PC-3 (cell line): ENCODE data around the gene TCF7. TPM values are rescaled to one million over a fixed set of nuclear protein-coding genes. Genes with fewer than 3 reads are reported as not detected.

Experiments
- ATAC-seq: fragments of 200-7000 bp; cut with Tn5 transposase; 2 replicates; pipeline ENCODE4 v1.9.1; 2020; ENCODE audit warnings: mild to moderate bottlenecking, moderate library complexity
- BruUV-seq: library from RNA; stranded (reverse); fragments of 400-500 nt; replicated peaks from 2 replicates; lab custom pipeline; 2021; lab: Mats Ljungman, UMichigan
- CTCF ChIA-PET: fragments of 300-600 bp; sonication (Branson Sonifier 250); formaldehyde crosslinking; loops from one replicate; lab custom pipeline; 2022; ENCODE audit warnings: antibody characterized with exemption; lab: Charles Lee
- POLR2A ChIA-PET: fragments of 300-600 bp; sonication (Branson Sonifier 250); formaldehyde crosslinking; loops from one replicate; lab custom pipeline; 2022; ENCODE audit warnings: antibody characterized with exemption; ENCODE audit not compliant: unreplicated experiment; lab: Charles Lee
- DNase-seq: peaks from one replicate; pipeline ENCODE4 v3.0.0-alpha.2; 2015
- H2AFZ ChIP-seq: fragments of 300-600 bp; sonication (generic); 2 replicates; pipeline ENCODE4 v1.6.0; 2016; ENCODE audit warnings: antibody characterized with exemption, low read length
- H3F3A ChIP-seq: fragments of 300-600 bp; sonication (generic); one replicate; pipeline ENCODE4 v1.6.0; 2017; ENCODE audit warnings: antibody characterized with exemption, low read length, control low read depth, mild to moderate bottlenecking; ENCODE audit not compliant: unreplicated experiment
- H3K27ac ChIP-seq: fragments of 300-600 bp; sonication (generic); 2 replicates; pipeline ENCODE4 v1.5.1; 2016; ENCODE audit warnings: mild to moderate bottlenecking, low read length
- H3K27me3 ChIP-seq: fragments of 300-600 bp; sonication (generic); 2 replicates; pipeline ENCODE4 v1.6.1; 2016; ENCODE audit warnings: low read length, mixed read lengths
- H3K36me3 ChIP-seq: fragments of 300-600 bp; sonication (generic); 2 replicates; pipeline ENCODE4 v1.6.1; 2016; ENCODE audit warnings: low read depth, mixed run types, low read length, mixed read lengths
- H3K4me1 ChIP-seq: fragments of 300-600 bp; sonication (generic); 2 replicates; pipeline ENCODE4 v1.5.1; 2016; ENCODE audit warnings: low read length; ENCODE audit not compliant: insufficient read depth
- H3K4me2 ChIP-seq: fragments of 300-600 bp; sonication (generic); 2 replicates; pipeline ENCODE4 v1.6.0; 2016; ENCODE audit warnings: low read length
- H3K4me3 ChIP-seq: fragments of 300-600 bp; sonication (generic); 2 replicates; pipeline ENCODE4 v1.5.1; 2016; ENCODE audit warnings: mild to moderate bottlenecking, low read length, mixed read lengths
- H3K79me2 ChIP-seq: fragments of 300-600 bp; sonication (generic); 2 replicates; pipeline ENCODE4 v1.6.1; 2017; ENCODE audit warnings: low read length, mixed read lengths
- H3K9ac ChIP-seq: fragments of 300-600 bp; sonication (generic); 2 replicates; pipeline ENCODE4 v1.6.0; 2016; ENCODE audit warnings: mild to moderate bottlenecking, low read length
- H3K9me2 ChIP-seq: fragments of 300-600 bp; sonication (generic); replicated peaks from 2 replicates; pipeline ENCODE4 v1.6.1; 2016; ENCODE audit warnings: mixed run types, low read length, mixed read lengths
- H3K9me3 ChIP-seq: fragments of 300-600 bp; sonication (generic); 2 replicates; pipeline ENCODE4 v1.6.1; 2016; ENCODE audit warnings: low read length, mixed read lengths
- H4K20me1 ChIP-seq: fragments of 300-600 bp; sonication (generic); 2 replicates; pipeline ENCODE4 v1.6.1; 2016; ENCODE audit warnings: low read length, mixed read lengths
- CTCF ChIP-seq: fragments of 300-600 bp; sonication (generic); conservative IDR thresholded peaks from 2 replicates; pipeline ENCODE4 v1.5.1; 2017; ENCODE audit warnings: antibody characterized with exemption, low read depth, mild to moderate bottlenecking, low read length
- EZH2 ChIP-seq: fragments of 300-600 bp; sonication (generic); IDR thresholded peaks from one replicate; pipeline ENCODE4 v1.6.1; 2017; ENCODE audit warnings: antibody characterized with exemption, mild to moderate bottlenecking, low read length; ENCODE audit not compliant: unreplicated experiment
- EZH2phosphoT487 ChIP-seq: fragments of 300-600 bp; sonication (generic); IDR thresholded peaks from 2 replicates; pipeline ENCODE4 v1.6.1; 2018; ENCODE audit warnings: mild to moderate bottlenecking, antibody characterized with exemption, low read length, borderline replicate concordance
- intact Hi-C: fragments of 100-400 bp; cut with micrococcal nuclease; formaldehyde crosslinking; loops from 2 replicates; pipeline ENCODE4 v1.9.0; 2023
- total RNA-seq: library from RNA; depleted of rRNA; stranded (reverse); fragments of >200 nt; gene quantifications from 2 replicates; pipeline ENCODE4 v1.2.3, GENCODE V29; 2014

The TCF7 gene
- total RNA-seq, 1 experiment from 2014 or later: 3.9 TPM

- no peak for DNase-seq
- no peaks in the 10 kb centered on the region for H3F3A ChIP-seq
- H3K9me3 ChIP-seq: no peaks in the 10 kb centered on the region
- H3K27ac ChIP-seq: no peak overlapping the region
- no peak overlapping the region for H3K4me2 ChIP-seq
- TF ChIP-seq EZH2: no peak
- no peak for TF ChIP-seq EZH2phosphoT487
- no peak for TF ChIP-seq CTCF
- ChIA-PET POLR2A (no interaction called here), CTCF (no interaction called here)
- no peak overlapping the region for H3K9ac ChIP-seq
- ATAC-seq: no peak
- H3K36me3 ChIP-seq: no peaks in the 10 kb centered on the region
- no peaks in the 10 kb centered on the region for H4K20me1 ChIP-seq
- no peaks in the 10 kb centered on the region for H3K27me3 ChIP-seq
- no peaks in the 10 kb centered on the region for H3K4me1 ChIP-seq
- H3K9me2 ChIP-seq: no peaks in the 10 kb centered on the region
- no peaks in the 10 kb centered on the region for H3K79me2 ChIP-seq
- intact Hi-C loops: no loop called here
- no TSS peak for BruUV-seq
- H2AFZ ChIP-seq: no peak overlapping the region
- no peak overlapping the region for H3K4me3 ChIP-seq
These were observed 43.5 kb upstream of the TCF7 start for GRCh38 chr5:134070725-134071613.

GRCh38 chr5:134071614-134072207, 42.8 kb upstream of the TCF7 start:
- no peak overlapping the region for H3K4me2 ChIP-seq
- H3K9ac ChIP-seq: no peak overlapping the region
- intact Hi-C loops: no loop called here
- no TSS peak for BruUV-seq
- H4K20me1 ChIP-seq: no peaks in the 10 kb centered on the region
- no peaks in the 10 kb centered on the region for H3K9me3 ChIP-seq
- no peak for TF ChIP-seq EZH2
- TF ChIP-seq CTCF: no peak
- no peak for TF ChIP-seq EZH2phosphoT487
- H3F3A ChIP-seq: no peaks in the 10 kb centered on the region
- DNase-seq: no peak
- no peak overlapping the region for H2AFZ ChIP-seq
- ChIA-PET POLR2A (no interaction called here), CTCF (no interaction called here)
- ATAC-seq: no peak
- H3K27me3 ChIP-seq: no peaks in the 10 kb centered on the region
- no peaks in the 10 kb centered on the region for H3K9me2 ChIP-seq
- H3K27ac ChIP-seq: no peak overlapping the region
- H3K36me3 ChIP-seq: no peaks in the 10 kb centered on the region
- H3K4me1 ChIP-seq: no peaks in the 10 kb centered on the region
- no peaks in the 10 kb centered on the region for H3K79me2 ChIP-seq
- H3K4me3 ChIP-seq: no peak overlapping the region
